Astrocyte of the spinal cord (primary cell): ENCODE measurements around the gene C2orf76.

ENCODE experiments used
- DNase-seq: peaks from one replicate; pipeline ENCODE4 v3.0.0; 2011; ENCODE audit warnings: low read depth, low spot score
- H3K4me3 ChIP-seq: 2 replicates; pipeline ENCODE4 v1.5.1; 2011; ENCODE audit warnings: low read depth, mild to moderate bottlenecking, low read length, moderate library complexity
- CTCF ChIP-seq: IDR thresholded peaks from 2 replicates; pipeline ENCODE4 v1.5.1; 2012; ENCODE audit warnings: low read depth, mild to moderate bottlenecking, low read length, inconsistent platforms
- in situ Hi-C: cut with HindIII; loops from 2 replicates; pipeline ENCODE4 v1.10.0; 2017; ENCODE audit warnings: low sequenced_read_pairs

C2orf76 gene

DNA sequence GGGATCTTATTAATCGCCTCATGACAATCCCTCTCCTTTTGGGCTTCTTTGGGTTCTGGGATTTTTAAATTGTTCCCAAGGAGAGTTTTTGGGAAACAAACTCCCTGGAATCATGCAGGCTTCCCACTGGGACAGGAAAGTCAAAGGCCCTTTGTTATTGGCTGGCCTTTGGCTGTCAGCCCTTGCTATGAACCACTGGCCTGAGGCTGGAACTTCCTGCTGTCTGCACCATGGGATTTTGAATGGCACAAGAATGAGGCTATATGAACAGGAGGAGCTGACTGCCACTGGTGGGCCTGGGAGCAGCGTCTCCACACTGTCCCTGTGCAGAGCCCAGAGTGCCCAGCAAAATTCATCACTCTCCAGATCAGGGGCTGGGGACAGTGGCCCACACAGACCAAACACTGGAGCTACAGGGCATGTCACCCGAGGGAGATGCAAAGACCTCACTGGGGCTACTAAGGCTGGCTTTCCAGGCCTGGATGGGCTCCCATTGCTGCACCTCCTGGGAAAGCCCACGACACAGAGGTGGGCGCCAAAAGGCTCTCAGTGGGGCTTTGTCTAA is 107.3 kb downstream of the C2orf76 start:
- no peak for TF ChIP-seq CTCF
- H3K4me3 ChIP-seq: no peak overlapping the region
- in situ Hi-C loops: no loop called here
- DNase-seq: no peak

GRCh38 chr2:119257198-119257597 is 109.4 kb downstream of the C2orf76 start:
- TF ChIP-seq CTCF: no peak
- H3K4me3 ChIP-seq: no peak overlapping the region
- DNase-seq: no peak
- in situ Hi-C loops: no loop called here

DNA sequence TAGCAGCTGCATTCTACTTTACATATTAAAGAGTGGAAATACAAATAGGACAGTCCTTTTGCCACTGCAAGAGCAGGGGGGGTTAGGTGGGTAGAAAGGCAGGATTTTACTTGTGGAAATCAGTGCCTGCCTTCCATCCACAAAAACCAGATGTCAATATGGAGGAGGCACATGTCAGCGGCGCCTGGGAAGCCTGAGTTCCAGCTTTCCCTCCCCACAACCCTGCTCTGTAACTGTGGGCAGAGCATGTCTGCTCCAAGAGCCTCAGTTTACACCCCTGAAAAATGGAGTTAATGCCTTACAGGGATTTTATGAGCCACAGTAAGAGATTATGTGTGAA is 110.1 kb downstream of the C2orf76 start:
- TF ChIP-seq CTCF: no peak
- no peak for DNase-seq
- H3K4me3 ChIP-seq: no peak overlapping the region
- in situ Hi-C loops: no loop called here

- in situ Hi-C loops: no loop called here
- no peak for TF ChIP-seq CTCF
- DNase-seq: peak; percentile 97
- H3K4me3 ChIP-seq: no peak overlapping the region
Observed at GRCh38 chr2:119255760-119256581, 110.7 kb downstream of the C2orf76 start.

DNA sequence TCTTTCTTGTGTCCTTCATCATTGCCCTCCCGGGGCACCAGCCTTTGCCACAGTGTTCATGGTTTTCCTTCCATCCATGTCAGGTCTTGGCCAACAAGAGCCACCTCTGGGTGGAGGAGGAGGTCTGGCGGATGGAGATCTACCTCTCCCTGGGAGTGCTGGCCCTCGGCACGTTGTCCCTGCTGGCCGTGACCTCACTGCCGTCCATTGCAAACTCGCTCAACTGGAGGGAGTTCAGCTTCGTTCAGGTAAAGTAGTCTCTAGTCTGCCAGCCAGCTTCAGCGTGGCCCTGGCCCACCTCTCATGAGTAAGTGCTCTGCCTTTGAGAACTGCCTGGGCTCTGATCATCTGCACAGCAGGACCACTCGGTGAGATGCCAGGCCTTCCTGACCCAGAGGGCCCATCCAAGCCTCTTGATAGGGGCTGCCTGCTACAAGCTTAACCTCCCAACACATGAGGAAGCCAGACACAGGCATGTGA is 112.0 kb downstream of the C2orf76 start:
- no peak for TF ChIP-seq CTCF
- H3K4me3 ChIP-seq: no peak overlapping the region
- in situ Hi-C loops: no loop called here
- DNase-seq: no peak

DNA sequence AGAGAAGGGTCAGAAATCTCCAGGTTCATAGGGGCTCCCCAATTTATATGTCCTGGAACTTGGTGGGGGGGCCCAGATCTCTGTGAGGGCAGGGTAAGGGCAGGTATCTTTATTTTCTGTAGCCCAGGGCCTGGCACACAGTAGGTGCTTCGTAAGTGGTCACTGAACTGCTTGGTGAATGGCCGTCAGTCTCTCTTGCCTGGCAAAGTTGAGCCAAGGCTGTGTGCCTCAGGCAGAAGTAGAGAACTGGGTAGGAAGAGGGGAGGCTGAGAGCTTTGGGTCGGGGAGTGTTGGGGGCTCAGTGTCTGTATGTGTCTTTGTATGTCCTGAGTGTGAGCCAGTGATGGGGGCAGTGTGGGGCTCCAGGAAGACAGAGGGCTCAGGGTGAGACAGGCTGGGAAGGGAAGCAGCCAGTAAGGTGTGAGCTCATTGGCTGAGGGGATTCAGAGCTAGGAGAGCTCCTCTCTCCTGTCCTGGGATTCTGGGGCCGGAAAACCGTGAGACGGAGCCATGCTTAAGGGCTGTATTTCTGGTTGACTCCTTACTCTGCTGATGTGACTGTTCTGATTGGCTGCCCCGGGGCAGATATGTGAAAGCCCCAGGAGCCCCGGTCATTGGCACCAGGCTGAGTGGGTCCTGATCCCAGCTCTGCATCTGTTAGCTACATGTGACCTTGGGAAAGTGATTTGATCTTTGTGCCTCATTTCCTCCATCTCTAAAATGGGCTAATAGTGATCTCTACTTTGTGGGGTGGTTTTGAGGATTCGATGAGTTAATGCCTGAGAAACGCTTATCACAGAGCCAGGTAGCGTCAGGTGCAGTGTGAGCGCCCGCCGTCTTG is 112.7 kb downstream of the C2orf76 start:
- in situ Hi-C loops: no loop called here
- TF ChIP-seq CTCF: no peak
- no peak for DNase-seq
- no peak overlapping the region for H3K4me3 ChIP-seq
